GM23338 (cell line): ENCODE measurements around the gene ARHGAP4. TPM values are rescaled to one million over a fixed set of nuclear protein-coding genes. Genes with fewer than 3 reads are reported as not detected.

Source experiments
- ATAC-seq: fragments of 200-7000 bp; cut with Tn5 transposase; 3 replicates; pipeline ENCODE4 v1.9.1; 2020
- DNase-seq: peaks from one replicate; pipeline ENCODE4 v3.0.0-alpha.2; 2015; ENCODE audit warnings: low spot score
- H2AFZ ChIP-seq: fragments of 200-600 bp; sonication (generic); 2 replicates; pipeline ENCODE4 v1.8.0; 2016; ENCODE audit warnings: antibody characterized with exemption, mild to moderate bottlenecking, moderate library complexity
- H3F3A ChIP-seq: fragments of 200-600 bp; sonication (generic); replicated peaks from 2 replicates; pipeline ENCODE4 v1.8.0; 2017; ENCODE audit warnings: antibody characterized with exemption, mixed run types, low read depth
- H3K27ac ChIP-seq: fragments of 200-600 bp; sonication (generic); 2 replicates; pipeline ENCODE4 v1.6.1; 2016; ENCODE audit warnings: low read depth
- H3K27me3 ChIP-seq: fragments of 200-600 bp; sonication (generic); 2 replicates; pipeline ENCODE4 v1.8.0; 2016; ENCODE audit warnings: mild to moderate bottlenecking, mixed run types, moderate library complexity; ENCODE audit not compliant: insufficient read depth
- H3K36me3 ChIP-seq: fragments of 200-600 bp; sonication (generic); 2 replicates; pipeline ENCODE4 v1.8.0; 2016; ENCODE audit warnings: mild to moderate bottlenecking; ENCODE audit not compliant: insufficient read depth
- H3K4me1 ChIP-seq: fragments of 200-600 bp; sonication (generic); 2 replicates; pipeline ENCODE4 v1.8.0; 2016; ENCODE audit warnings: mild to moderate bottlenecking, moderate library complexity; ENCODE audit not compliant: insufficient read depth
- H3K4me2 ChIP-seq: fragments of 200-600 bp; sonication (generic); 2 replicates; pipeline ENCODE4 v1.7.1; 2017; ENCODE audit warnings: mixed run types
- H3K4me3 ChIP-seq: fragments of 200-600 bp; sonication (generic); 2 replicates; pipeline ENCODE4 v1.6.1; 2016; ENCODE audit warnings: mixed run types
- H3K79me2 ChIP-seq: fragments of 200-600 bp; sonication (generic); replicated peaks from 2 replicates; pipeline ENCODE4 v1.8.0; 2017; ENCODE audit warnings: mild to moderate bottlenecking; ENCODE audit not compliant: insufficient read depth
- H3K9me2 ChIP-seq: fragments of 200-600 bp; sonication (generic); 2 replicates; pipeline ENCODE4 v1.8.0; 2017; ENCODE audit not compliant: insufficient read depth
- H4K20me1 ChIP-seq: fragments of 200-600 bp; sonication (generic); replicated peaks from 2 replicates; pipeline ENCODE4 v1.8.0; 2017; ENCODE audit warnings: mild to moderate bottlenecking; ENCODE audit not compliant: insufficient read depth
- H3K27ac Mint-ChIP-seq: 2 replicates; pipeline ENCODE4 v1.8.0; 2020; ENCODE audit warnings: inconsistent platforms, mild to moderate bottlenecking, moderate library complexity, mixed read lengths
- H3K27me3 Mint-ChIP-seq: 3 replicates; pipeline ENCODE4 v1.8.0; 2022; ENCODE audit warnings: low read depth, mild to moderate bottlenecking, moderate library complexity, mixed read lengths, inconsistent platforms; ENCODE audit not compliant: insufficient read depth, poor library complexity
- H3K36me3 Mint-ChIP-seq: 3 replicates; pipeline ENCODE4 v1.8.0; 2021; ENCODE audit warnings: low read depth, mild to moderate bottlenecking, inconsistent platforms, moderate library complexity, mixed read lengths
- H3K4me1 Mint-ChIP-seq: 3 replicates; pipeline ENCODE4 v1.8.0; 2020; ENCODE audit warnings: mild to moderate bottlenecking, inconsistent platforms, mixed read lengths
- H3K4me3 Mint-ChIP-seq: 3 replicates; pipeline ENCODE4 v1.8.0; 2021; ENCODE audit warnings: moderate library complexity, mild to moderate bottlenecking, inconsistent platforms, mixed read lengths
- H3K9me3 Mint-ChIP-seq: 3 replicates; pipeline ENCODE4 v1.8.0; 2020; ENCODE audit warnings: moderate library complexity, mild to moderate bottlenecking, inconsistent platforms, mixed read lengths
- ETS1 ChIP-seq: IDR thresholded peaks from 2 replicates; pipeline ENCODE4 v1.6.1; 2016; ENCODE audit warnings: antibody characterized with exemption
- EZH2 ChIP-seq: fragments of 200-600 bp; sonication (generic); IDR thresholded peaks from one replicate; pipeline ENCODE4 v1.8.0; 2017; ENCODE audit warnings: antibody characterized with exemption, mild to moderate bottlenecking, low read depth; ENCODE audit not compliant: unreplicated experiment
- REST ChIP-seq: IDR thresholded peaks from one replicate; pipeline ENCODE4 v1.6.1; 2018; ENCODE audit warnings: antibody characterized with exemption; ENCODE audit not compliant: unreplicated experiment
- STAT1 ChIP-seq: IDR thresholded peaks from one replicate; pipeline ENCODE4 v1.6.1; 2016; ENCODE audit warnings: antibody characterized with exemption; ENCODE audit not compliant: unreplicated experiment
- polyA plus RNA-seq: library from polyadenylated mRNA; unstranded; fragments of >200 nt; fragmentation: Nextera tagmentation; extraction: Ambion mirVana; gene quantifications from 2 replicates; pipeline ENCODE4 v1.2.1, GENCODE V29; 2016
- total RNA-seq: library from RNA; depleted of rRNA; stranded (reverse); fragments of >200 nt; shearing (Covaris generic); gene quantifications from 2 replicates; pipeline ENCODE4 v1.2.3, GENCODE V29; 2014

Gene ARHGAP4
- total and polyA plus RNA-seq, 2 experiments from 2014 or later, result 21.5 to 59.5 TPM

GRCh38 chrX:153876112-153876491, 50.0 kb downstream of the ARHGAP4 start:
- Histone ChIP-seq H3K9me2 (no peaks in the 10 kb centered on the region), H3F3A (no peaks in the 10 kb centered on the region), H3K4me1 (peaks cover 23% of the 10 kb centered on the region; the same call in 1 of the 2 replicates), H3K36me3 (no peaks in the 10 kb centered on the region), H3K4me2 (peak overlapping the region; percentile 69; the same call in 1 of the 2 replicates), H4K20me1 (no peaks in the 10 kb centered on the region), H2AFZ (no peak overlapping the region), H3K79me2 (no peaks in the 10 kb centered on the region), H3K27me3 (no peaks in the 10 kb centered on the region), H3K4me3 (no peak overlapping the region; the same call in 1 of the 2 replicates), H3K27ac (no peak overlapping the region)
- DNase-seq (no peak), ATAC-seq (no peak)
- no peak for TF ChIP-seq EZH2
- no peak for TF ChIP-seq STAT1
- Mint-ChIP-seq H3K27me3 (peaks cover 17% of the 10 kb centered on the region), H3K36me3 (peaks cover 5% of the 10 kb centered on the region; the same call in 1 of the 3 replicates), H3K4me3 (peak overlapping the region; percentile 53), H3K9me3 (no peaks in the 10 kb centered on the region; the same call in 2 of the 3 replicates), H3K27ac (no peak overlapping the region), H3K4me1 (peaks cover 68% of the 10 kb centered on the region)

- H3K4me3 Mint-ChIP-seq, result peak overlapping the region; percentile 45
- peaks cover 17% of the 10 kb centered on the region for H3K27me3 Mint-ChIP-seq
- ATAC-seq, result peak; percentile 60
These were observed 50.5 kb downstream of the ARHGAP4 start for GRCh38 chrX:153875391-153876111.

More at GRCh38 chrX:153875391-153876111, 50.5 kb downstream of the ARHGAP4 start:
- H3K27me3 ChIP-seq, result no peaks in the 10 kb centered on the region
- peaks cover 66% of the 10 kb centered on the region for H3K4me1 Mint-ChIP-seq
- peak overlapping the region; percentile 69 for H3K4me2 ChIP-seq
- no peaks in the 10 kb centered on the region for H3K36me3 ChIP-seq
- H3K79me2 ChIP-seq, result no peaks in the 10 kb centered on the region
- peak overlapping the region; percentile 47; the same call in 1 of the 2 replicates for H3K4me3 ChIP-seq
- TF ChIP-seq ETS1 (peak; percentile 36; the same call in 1 of the 2 replicates), REST (peak; percentile 97), EZH2 (no peak)
- no peaks in the 10 kb centered on the region; the same call in 2 of the 3 replicates for H3K9me3 Mint-ChIP-seq
- peak; percentile 50 for DNase-seq
- H3K9me2 ChIP-seq, result no peaks in the 10 kb centered on the region
- H3K4me1 ChIP-seq, result peaks cover 18% of the 10 kb centered on the region; the same call in 1 of the 2 replicates
- no peak overlapping the region for H3K27ac Mint-ChIP-seq
- peaks cover 8% of the 10 kb centered on the region; the same call in 2 of the 3 replicates for H3K36me3 Mint-ChIP-seq
- no peak overlapping the region for H2AFZ ChIP-seq
- H3F3A ChIP-seq, result no peaks in the 10 kb centered on the region
- H4K20me1 ChIP-seq, result no peaks in the 10 kb centered on the region
- no peak overlapping the region for H3K27ac ChIP-seq
